ENCODE measurements around the gene PMEPA1.

DNA sequence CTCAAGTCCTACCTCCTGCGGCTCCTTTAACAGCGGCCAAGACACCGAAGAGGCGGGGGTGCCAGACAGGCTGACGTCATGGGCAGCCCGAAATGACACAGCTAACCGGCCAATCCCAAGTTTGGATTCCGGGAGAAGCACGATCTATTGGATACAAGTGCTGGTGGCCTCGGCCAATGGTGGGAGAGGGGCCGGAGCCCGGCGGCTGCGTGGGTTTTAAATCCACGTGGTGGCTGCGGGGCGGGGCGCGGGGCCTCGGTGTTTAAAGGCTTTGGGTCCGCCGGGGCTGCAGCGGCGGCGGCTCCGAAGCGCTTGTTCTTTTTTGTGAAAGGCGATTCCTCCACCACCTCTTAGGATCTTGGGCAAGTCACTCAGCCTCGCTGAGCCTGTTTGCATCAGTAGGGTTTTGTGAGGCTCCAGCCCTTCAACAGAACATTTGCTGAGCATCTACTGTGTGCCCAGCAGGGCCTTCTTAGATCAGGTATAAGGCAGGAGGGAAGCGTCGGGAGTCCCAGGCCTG is 8.7 kb upstream of the PMEPA1 start:
- no peak for TF ChIP-seq SUZ12 (IDR thresholded peaks at IDR 0.05; ENCODE audit: extremely low read depth, insufficient read depth, insufficient read length)
- no peak for TF ChIP-seq YY1 (IDR thresholded peaks at IDR 0.05; ENCODE audit: insufficient read depth, insufficient read length)
- no peak for TF ChIP-seq ZNF274 (IDR thresholded peaks at IDR 0.05; ENCODE audit: low read depth, low read length)

Measured in NT2/D1 (cell line).